ENCODE data around the gene ZBTB16.

Gene ZBTB16

GRCh38 chr11:114159802-114160632, 100.5 kb downstream of the ZBTB16 start:
- H3K9ac ChIP-seq = no peak overlapping the region
- peak overlapping the region; percentile 45 for H3K4me2 ChIP-seq (ENCODE audit: low read length)
- no peaks in the 10 kb centered on the region for H3K36me3 ChIP-seq (ENCODE audit: control insufficient read depth, insufficient read depth, low read length)
- no peak overlapping the region for H2AFZ ChIP-seq
- H3K27me3 ChIP-seq (ENCODE audit: control insufficient read depth, insufficient read depth, low read length) = no peaks in the 10 kb centered on the region
- no peaks in the 10 kb centered on the region for H3K9me3 ChIP-seq (ENCODE audit: control insufficient read depth, low read length)
- H3K27ac ChIP-seq = peak overlapping the region; percentile 100
- H3K4me3 ChIP-seq (ENCODE audit: low read depth, low read length) = peak overlapping the region; percentile 33
- peaks cover 59% of the 10 kb centered on the region for H3K4me1 ChIP-seq
- H3K79me2 ChIP-seq = peaks cover 21% of the 10 kb centered on the region
- no peak for TF ChIP-seq CTCF (IDR thresholded peaks at IDR 0.05)

- Histone ChIP-seq H3K27ac (peak overlapping the region; percentile 100), H3K9me3 (ENCODE audit: control insufficient read depth, low read length) (no peaks in the 10 kb centered on the region), H3K4me1 (peaks cover 63% of the 10 kb centered on the region), H3K9ac (no peak overlapping the region), H3K27me3 (ENCODE audit: control insufficient read depth, insufficient read depth, low read length) (no peaks in the 10 kb centered on the region), H3K79me2 (peaks cover 21% of the 10 kb centered on the region), H3K4me2 (ENCODE audit: low read length) (peak overlapping the region; percentile 43), H2AFZ (no peak overlapping the region), H3K4me3 (ENCODE audit: low read depth, low read length) (peak overlapping the region; percentile 24), H3K36me3 (ENCODE audit: control insufficient read depth, insufficient read depth, low read length) (no peaks in the 10 kb centered on the region)
- TF ChIP-seq CTCF (IDR thresholded peaks at IDR 0.05) = no peak
Measured at GRCh38 chr11:114160894-114161293, 101.4 kb downstream of the ZBTB16 start.

- Histone ChIP-seq H3K27me3 (ENCODE audit: control insufficient read depth, insufficient read depth, low read length) (no peaks in the 10 kb centered on the region), H3K4me2 (ENCODE audit: low read length) (peak overlapping the region; percentile 45), H3K4me1 (peaks cover 69% of the 10 kb centered on the region), H3K36me3 (ENCODE audit: control insufficient read depth, insufficient read depth, low read length) (no peaks in the 10 kb centered on the region), H3K27ac (peak overlapping the region; percentile 100), H3K4me3 (ENCODE audit: low read depth, low read length) (peak overlapping the region; percentile 20), H2AFZ (no peak overlapping the region), H3K9ac (peak overlapping the region; percentile 29), H3K9me3 (ENCODE audit: control insufficient read depth, low read length) (no peaks in the 10 kb centered on the region), H3K79me2 (peaks cover 21% of the 10 kb centered on the region)
- TF ChIP-seq CTCF (IDR thresholded peaks at IDR 0.05) = no peak
Measured at GRCh38 chr11:114161486-114162250, 102.2 kb downstream of the ZBTB16 start.

- Histone ChIP-seq H2AFZ (no peak overlapping the region), H3K9me3 (ENCODE audit: control insufficient read depth, low read length) (no peaks in the 10 kb centered on the region), H3K79me2 (peaks cover 15% of the 10 kb centered on the region), H3K36me3 (ENCODE audit: control insufficient read depth, insufficient read depth, low read length) (no peaks in the 10 kb centered on the region), H3K27ac (peak overlapping the region; percentile 100), H3K4me2 (ENCODE audit: low read length) (peak overlapping the region; percentile 45), H3K4me3 (ENCODE audit: low read depth, low read length) (peak overlapping the region; percentile 20), H3K9ac (peak overlapping the region; percentile 29), H3K4me1 (peaks cover 73% of the 10 kb centered on the region), H3K27me3 (ENCODE audit: control insufficient read depth, insufficient read depth, low read length) (no peaks in the 10 kb centered on the region)
- no peak for TF ChIP-seq CTCF (IDR thresholded peaks at IDR 0.05)
Measured at GRCh38 chr11:114162719-114163123, 103.2 kb downstream of the ZBTB16 start.

Measured in parathyroid adenoma (tissue), 2 donors.